ENCODE results near the gene COBL.

COBL gene

DNA sequence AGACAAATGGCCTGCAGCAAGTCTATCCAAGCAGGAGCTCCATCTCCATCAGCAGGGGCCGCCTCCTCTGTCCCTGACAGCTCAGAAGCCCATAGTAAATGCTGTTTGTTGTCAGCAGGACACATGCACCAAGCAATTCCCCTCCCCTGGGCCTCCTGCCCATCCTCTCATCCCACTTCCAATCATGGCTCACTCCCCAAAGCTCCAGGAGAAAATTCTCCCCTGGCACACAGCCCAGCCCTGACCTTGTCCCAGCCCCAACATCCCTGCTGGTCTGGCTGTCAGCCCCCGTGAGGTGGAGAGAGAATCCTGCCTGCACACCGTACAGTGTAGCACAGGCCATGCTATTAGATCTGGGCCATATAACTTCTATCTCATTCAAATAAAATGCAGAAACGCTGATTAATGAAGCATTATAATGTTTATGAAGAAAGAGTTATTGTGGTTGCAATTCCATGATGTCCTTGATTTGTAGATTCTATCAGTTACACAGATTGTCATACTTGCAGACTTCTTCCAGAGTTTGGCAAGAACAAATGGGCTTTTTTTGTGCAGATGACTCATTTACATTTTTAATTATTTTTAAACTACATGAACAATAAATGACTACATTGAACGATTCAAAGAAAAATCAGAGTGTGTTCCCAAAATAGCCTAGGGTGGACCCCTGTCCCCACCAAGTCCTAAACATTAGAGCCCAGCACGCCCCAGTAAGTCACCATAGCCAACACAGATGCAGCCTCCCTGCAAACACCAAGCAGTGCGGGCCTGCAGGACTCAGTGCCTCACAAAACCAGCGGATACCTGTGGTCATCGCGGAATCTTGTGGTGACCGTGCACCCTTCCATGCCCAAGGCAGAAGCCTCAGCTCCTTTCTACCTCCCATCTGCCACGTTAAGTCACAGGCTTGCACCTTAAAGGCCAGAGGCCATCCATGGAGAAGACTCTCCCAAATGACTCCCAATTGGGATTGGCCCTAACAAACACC is 70.1 kb downstream of the COBL start:
- no peak for DNase-seq

- no peak for DNase-seq
These were observed 71.7 kb downstream of the COBL start for GRCh38 chr7:51244885-51245284.

DNA sequence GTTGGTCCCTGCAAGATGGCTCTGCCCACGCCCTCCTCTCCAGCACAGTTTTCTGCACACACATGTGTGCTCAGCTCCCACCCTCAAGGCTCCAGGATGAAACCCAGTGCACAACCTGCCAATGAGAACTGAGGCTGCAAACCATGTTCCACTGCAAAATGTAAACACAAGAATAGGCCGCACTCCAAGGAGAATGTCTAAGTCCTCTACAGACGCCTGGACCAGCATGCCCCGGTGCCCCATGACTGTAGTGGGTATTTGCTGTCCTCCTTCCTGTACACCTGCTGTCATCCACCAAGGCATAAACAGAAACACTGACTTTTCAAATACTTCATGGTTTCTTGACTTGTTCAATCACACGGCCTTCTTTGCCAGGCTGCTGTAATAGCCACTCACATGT is 72.6 kb downstream of the COBL start:
- DNase-seq: no peak

DNA sequence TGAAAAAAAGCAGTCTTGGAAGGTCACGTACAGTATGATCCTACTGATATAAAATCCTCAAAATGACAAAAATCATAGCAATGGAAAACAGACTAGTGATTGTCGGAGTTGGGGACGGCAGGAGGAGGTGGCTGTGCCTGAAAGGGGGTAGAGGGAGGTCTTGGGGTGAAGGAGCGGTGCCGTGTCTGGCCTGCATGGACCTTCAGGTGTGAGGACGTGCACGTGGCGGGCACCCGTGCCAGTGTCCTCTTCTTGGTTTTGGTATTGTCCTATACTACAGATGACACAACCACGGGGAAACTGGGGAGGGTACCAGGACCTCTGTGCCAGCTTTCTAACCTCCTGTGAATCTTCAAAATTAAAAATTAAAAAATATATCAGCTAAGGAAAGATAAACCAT is 73.0 kb downstream of the COBL start:
- no peak for DNase-seq

GRCh38 chr7:51242881-51243518 is 73.6 kb downstream of the COBL start:
- no peak for DNase-seq

GRCh38 chr7:51242007-51242691 is 74.5 kb downstream of the COBL start:
- no peak for DNase-seq

GRCh38 chr7:51240868-51241267 is 75.7 kb downstream of the COBL start:
- no peak for DNase-seq

DNA sequence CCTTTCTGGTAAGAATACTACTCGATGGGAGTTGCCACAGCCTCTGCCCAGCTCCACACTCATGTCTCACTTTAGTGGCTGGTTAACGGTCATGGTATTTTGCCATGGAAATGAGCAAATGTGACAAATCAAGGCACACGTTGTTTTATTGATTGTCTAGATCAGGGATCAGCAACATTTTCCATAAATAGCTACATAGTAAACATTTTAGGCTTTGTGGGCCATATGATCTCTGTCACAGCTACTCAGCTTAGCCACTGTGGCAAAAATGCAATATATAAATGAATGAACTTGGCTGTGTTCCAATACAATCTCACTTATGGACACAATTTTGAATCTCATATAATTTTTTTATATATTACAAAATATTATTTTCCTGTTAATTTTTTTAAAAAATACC is 76.9 kb downstream of the COBL start:
- DNase-seq: no peak

- DNase-seq: no peak
These were observed 77.6 kb downstream of the COBL start for GRCh38 chr7:51238981-51239495.

GRCh38 chr7:51237446-51238133 is 79.0 kb downstream of the COBL start:
- DNase-seq: no peak

DNA sequence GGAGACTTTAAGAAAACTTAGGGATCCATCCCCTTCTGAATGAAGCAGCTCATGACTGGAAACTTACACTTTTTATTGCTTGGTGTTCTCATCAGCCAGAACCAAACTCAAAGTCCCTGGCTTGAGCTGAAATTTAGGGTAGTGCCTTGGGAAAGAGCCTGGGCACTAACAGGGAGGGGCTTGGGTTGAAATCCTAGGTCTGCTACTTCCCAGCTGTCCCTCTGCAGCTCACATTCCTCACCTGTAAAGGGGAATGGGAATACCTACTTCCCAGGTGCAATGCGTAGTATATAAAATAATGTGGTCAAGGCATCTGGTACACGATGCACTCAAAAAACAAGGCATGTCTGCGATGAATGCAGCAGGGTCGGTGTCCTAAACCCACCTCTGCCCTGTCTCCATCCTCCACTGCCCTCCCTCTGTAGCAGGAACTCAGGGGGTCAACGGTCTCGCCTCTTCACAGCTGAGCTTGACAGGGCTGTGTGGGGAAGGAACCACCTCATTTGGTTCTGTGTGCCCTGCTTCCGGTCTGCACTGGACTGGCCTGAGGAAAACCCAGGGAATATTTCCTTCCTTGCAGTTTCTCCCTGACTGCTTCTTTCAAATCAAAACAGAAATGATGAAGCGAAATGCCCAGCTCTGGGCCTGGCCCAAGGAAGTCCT is 80.0 kb downstream of the COBL start:
- DNase-seq: no peak

- DNase-seq: no peak
These were observed 80.9 kb downstream of the COBL start for GRCh38 chr7:51235593-51236313.

GRCh38 chr7:51234609-51235308 is 81.8 kb downstream of the COBL start:
- DNase-seq: no peak

DNA sequence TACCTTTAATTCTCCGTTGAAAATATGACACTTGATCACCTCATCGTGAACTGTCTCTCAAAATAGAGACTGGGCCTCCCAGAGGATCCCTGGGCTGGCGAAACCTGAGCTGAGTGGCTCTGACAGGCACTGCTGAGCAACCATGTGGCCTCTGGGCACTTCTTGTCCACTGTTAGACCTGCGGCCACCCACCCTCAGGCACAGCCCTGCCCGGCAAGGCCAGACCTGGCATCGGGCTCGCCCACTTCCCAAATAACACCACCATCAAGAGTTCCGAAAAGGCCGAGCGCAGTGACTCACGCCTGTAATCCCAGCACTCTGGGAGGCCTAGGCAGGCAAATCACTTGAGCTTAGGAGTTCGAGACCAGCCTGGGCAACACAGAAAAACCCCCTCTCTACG is 82.5 kb downstream of the COBL start:
- no peak for DNase-seq

- no peak for DNase-seq
These were observed 83.2 kb downstream of the COBL start for GRCh38 chr7:51233374-51233773.

DNA sequence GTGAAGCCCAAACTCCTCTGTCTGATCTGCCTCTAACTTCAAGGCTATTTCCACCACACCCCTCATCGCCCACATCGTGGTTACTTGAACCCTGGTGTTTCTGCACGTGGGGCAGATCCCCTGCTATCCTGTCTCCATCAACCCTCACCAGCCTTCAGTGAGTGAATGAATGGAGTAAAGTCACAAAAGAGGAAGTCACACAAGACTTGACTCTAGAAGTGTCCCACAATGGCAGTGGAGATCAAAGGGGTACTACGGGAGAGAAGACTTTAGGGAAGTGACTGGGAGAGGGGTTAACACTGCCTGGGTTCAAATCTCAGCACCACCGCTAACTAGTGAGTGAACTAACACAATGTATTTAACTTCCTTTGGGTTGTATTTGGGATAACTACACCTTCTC is 85.9 kb downstream of the COBL start:
- no peak for DNase-seq

DNA sequence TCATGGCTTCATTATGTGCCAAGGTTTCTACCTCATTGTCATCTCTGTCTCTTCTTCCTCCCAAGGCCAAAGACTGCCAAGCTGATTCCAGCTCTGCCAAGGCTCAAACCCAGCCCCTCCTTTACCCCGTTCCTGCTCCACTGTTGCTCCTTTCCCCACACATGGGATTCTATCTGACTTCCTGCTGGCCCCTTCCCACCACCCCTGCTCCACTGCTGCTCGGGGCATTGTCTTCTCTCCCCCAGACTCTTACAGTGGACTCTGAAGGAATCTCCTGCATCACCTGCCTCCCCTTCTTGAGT is 86.3 kb downstream of the COBL start:
- no peak for DNase-seq

DNA sequence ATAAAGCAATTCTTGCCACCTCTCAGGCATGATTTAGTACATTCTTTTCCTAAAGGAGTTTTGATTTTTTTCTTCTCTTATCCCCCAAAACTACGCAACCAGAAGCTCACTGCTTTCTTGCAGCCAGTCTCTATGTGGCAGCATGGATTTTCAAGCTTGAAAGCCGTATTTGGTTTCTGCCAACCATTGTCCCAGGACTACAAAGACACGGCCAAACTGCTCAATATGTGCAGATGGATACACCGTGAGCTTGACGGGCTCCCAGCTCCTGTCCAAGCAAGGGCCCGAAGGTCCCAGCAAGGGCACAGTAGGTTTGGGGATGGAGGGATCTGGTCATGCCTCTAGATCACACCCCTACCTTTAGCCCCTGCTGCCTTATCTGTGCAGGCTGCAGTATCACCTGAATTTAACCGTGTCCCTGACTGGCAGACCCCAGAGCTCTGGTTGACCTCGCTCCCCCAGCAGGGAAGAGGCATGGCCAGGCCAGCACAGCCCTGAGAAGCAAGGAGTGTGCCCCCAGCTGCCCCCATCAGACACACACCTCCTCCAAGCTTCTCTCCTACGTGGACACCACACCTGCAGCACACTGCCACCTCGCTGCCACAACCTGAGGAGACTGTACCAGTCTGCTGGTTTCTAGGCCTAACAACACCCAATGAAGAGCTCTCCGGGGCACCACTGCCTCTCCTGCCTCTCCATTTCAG is 86.8 kb downstream of the COBL start:
- no peak for DNase-seq

GRCh38 chr7:51229106-51229537 is 87.5 kb downstream of the COBL start:
- no peak for DNase-seq

GRCh38 chr7:51228386-51228958 is 88.1 kb downstream of the COBL start:
- no peak for DNase-seq
